PC-9 (cell line): ENCODE measurements around the gene ZDHHC14.

Experiments used
- EZH2 ChIP-seq: fragments of 200-600 bp; sonication (generic); IDR thresholded peaks from 2 replicates; pipeline ENCODE4 v1.8.0; 2017; ENCODE audit warnings: antibody characterized with exemption, low read depth
- TF ChIP-seq, protein P1 (sequence below): fragments of 200-600 bp; sonication (generic); conservative IDR thresholded peaks from 2 replicates; pipeline ENCODE4 v1.6.1; 2017; ENCODE audit warnings: mixed run types, antibody characterized with exemption, mild to moderate bottlenecking, moderate library complexity

GRCh38 chr6:157651731-157652490, 270.9 kb downstream of the ZDHHC14 start:
- TF ChIP-seq, protein P1, sequence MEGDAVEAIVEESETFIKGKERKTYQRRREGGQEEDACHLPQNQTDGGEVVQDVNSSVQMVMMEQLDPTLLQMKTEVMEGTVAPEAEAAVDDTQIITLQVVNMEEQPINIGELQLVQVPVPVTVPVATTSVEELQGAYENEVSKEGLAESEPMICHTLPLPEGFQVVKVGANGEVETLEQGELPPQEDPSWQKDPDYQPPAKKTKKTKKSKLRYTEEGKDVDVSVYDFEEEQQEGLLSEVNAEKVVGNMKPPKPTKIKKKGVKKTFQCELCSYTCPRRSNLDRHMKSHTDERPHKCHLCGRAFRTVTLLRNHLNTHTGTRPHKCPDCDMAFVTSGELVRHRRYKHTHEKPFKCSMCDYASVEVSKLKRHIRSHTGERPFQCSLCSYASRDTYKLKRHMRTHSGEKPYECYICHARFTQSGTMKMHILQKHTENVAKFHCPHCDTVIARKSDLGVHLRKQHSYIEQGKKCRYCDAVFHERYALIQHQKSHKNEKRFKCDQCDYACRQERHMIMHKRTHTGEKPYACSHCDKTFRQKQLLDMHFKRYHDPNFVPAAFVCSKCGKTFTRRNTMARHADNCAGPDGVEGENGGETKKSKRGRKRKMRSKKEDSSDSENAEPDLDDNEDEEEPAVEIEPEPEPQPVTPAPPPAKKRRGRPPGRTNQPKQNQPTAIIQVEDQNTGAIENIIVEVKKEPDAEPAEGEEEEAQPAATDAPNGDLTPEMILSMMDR, result no peak
- no peak for TF ChIP-seq EZH2
